HG02571 (cell line): Measurements from ENCODE around the gene GNPDA1.

ENCODE experiments used
- ATAC-seq: cut with Tn5 transposase; IDR thresholded peaks from one replicate; pipeline ENCODE4 v1.9.1; 2021; ENCODE audit warnings: mild to moderate bottlenecking, moderate library complexity; ENCODE audit not compliant: unreplicated experiment

The GNPDA1 gene

DNA sequence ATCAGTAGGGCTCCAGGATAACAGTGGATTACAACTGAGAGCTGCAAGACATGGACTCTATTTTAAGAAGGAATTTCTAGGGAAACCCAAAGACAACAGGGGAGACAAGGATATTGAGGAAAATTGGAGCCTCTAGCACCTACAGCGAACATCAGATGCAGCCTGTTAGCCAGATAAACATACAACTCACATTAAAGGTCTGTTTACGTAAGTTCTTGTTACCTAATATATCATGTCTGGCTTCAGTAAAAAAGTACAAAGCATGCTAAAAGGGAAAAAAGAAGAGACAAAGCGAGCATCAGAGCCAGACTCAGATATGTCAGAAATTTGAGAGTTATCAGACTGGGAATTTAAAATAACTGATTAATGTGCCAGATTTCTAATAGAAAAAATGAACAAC lies 17.2 kb downstream of the GNPDA1 start:
- no peak for ATAC-seq

DNA sequence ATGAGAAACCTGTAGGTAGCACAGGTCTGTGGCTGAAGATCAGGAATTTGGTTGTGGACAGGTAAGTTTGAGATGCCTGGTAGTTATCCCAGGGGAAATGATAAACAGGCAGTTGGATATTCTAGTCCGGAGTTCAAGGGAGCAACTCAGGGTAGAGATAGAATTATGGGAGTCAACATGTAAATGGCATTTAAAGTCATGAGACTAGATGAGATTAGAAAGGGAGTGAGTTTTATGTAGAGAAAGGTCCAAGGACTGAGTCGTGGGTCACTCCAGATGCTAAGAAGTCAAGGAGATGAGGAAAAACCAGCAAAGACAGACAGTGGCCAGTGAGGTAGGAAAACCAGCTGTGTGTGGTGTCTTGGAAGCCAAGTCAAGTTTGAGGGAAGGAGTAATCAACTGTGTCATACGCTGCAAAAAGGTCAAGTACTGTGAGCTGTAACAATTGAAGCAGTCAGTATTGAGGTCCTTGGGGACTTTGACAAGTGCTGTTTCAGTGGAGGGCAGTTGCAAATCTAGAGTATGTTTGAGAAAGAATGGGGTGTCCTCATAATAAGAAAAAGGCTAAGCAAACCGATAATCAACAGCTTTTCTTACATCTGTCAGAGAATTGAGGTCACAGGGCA lies 18.2 kb downstream of the GNPDA1 start:
- no peak for ATAC-seq

DNA sequence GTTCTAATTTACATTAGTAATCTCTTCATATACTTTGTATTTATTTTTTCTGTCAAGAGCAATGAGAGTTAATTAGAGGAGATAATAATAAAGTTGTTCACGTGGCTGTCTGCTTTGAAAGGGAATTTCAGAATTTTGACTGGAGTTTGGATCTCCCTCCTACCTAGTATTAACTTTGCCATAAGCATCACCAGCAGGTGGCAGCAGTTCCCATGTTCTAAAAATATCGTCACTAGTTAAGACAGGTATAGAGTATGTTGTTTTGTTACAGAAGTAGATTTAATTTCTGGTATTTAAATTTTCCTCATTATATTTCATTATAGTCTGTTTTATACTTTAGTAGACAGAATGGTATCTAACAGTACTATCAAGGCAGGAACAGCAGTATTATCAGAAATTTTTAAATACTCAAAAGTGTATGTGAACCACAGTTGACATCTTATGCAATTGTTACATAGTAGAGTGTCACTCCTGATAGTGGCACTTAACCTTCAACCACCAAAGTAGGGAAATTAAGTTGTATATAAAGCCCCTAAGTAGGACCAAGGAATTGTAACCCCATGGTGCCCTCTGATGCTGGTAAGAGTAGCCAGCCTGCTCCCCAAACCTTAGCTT lies 20.4 kb downstream of the GNPDA1 start:
- no peak for ATAC-seq

DNA sequence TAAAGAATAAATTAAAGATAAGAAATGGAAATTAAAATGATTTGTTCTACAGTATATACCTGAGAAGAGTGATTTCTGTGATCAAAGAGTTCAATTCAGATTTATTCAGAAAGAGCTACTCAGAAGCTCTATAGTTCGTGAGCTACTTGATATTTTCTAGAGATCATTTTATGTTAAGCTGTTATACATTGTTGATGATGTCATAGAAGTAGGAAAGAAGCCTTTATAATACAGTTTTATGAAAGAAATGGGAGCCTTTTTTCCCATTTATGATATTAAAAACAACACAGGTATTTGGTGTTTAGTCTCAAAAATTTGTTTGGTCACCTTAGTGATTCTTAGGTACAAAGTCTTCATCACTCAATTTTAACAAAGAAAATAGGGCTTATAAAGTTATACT lies 23.1 kb downstream of the GNPDA1 start:
- no peak for ATAC-seq

DNA sequence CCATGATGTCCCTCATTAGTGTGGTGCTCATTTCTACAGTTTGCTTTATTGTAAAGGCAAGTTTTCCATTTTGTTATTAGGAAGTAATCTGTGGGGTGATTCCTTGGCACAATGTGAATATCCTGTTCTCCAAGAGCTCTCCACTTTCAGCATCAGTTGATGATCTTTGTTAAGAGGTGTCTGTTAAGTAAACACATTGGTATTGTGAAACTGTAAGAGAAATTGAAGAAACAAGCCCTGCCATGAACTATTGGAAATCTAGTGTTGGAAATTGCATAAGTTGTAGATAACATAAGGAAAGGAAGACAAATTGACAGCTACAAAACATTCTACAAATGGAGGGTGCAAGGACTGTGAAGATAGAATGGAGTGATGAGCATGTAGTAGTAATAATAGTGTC lies 26.8 kb downstream of the GNPDA1 start:
- no peak for ATAC-seq

DNA sequence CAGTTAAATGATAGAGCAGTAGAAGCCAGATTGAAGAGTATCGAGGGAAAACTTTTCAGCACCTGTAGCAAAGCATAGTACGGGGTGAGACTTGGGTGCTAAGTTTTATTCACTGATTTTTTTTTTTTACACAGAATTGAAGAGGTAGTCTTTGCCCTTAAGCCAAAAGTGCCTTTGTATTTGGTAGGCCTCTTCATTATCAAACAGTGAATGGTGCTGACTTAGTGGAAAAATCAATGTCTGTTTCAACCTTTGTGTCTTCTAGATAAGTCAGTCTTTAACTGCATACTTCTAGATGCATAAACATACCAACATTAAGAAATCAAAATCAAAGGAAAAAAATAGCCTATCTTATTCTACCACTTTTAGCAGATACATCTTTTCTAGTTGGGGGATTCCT lies 30.2 kb downstream of the GNPDA1 start:
- ATAC-seq = no peak

DNA sequence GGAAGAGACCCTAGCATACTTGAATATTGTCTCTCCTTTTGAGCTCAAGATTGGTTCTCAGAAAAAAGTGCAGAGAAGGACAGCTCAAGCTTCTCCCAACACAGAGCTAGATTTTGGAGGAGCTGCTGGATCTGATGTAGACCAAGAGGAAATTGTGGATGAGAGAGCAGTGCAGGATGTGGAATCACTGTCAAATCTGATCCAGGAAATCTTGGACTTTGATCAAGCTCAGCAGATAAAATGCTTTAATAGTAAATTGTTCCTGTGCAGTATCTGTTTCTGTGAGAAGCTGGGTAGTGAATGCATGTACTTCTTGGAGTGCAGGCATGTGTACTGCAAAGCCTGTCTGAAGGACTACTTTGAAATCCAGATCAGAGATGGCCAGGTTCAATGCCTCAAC lies 34.4 kb downstream of the GNPDA1 start:
- no peak for ATAC-seq

DNA sequence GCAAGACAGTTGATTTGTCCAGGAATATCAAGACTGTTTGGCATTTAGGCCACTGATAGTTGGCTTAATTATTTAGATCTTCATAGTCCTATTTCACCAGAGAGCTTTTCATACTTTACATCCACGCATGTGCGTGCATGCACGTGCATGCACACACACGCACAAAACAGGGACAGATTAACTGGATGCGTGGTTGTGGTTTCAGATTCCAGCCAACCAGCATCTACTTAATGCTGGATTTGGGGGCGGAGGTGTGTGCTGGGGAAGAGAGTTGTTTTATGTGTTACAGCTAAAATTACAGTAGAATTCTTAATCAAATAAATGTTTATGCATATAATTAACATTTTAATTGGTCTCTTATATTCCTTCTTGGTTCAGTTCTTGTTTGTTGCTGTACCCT lies 36.7 kb downstream of the GNPDA1 start:
- no peak for ATAC-seq

DNA sequence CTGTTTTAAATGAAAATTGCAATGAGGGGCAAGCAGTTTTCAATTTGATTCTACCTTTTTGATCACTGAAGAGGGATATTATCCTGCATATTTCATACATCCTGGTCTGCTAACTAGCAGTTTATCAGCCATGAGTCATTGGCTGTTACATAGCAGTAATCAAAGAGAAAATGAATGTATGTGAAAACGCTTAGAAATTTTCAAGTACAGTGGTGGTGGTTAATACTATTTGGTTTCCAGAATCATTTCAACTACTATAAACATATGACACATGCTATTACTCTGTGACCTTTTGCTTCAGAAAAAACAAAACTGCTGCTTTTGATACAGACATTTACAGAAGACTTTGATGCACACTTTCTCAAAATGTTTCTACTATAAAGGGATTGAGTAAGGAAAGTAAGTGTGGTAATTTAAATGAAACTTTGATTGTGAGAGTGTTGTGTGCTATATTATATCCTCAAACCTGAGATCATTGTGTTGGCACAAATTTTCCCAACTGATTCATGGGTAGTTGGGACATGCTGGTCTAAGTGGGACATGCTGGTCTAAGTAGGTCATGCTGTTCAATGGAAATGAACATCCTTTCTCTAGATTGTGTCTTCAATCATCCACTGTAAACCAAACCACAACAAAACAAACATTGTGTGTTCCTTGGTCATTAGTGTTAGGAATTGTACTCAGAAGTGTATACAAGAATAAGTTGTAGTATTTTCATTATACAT lies 38.8 kb downstream of the GNPDA1 start:
- no peak for ATAC-seq

DNA sequence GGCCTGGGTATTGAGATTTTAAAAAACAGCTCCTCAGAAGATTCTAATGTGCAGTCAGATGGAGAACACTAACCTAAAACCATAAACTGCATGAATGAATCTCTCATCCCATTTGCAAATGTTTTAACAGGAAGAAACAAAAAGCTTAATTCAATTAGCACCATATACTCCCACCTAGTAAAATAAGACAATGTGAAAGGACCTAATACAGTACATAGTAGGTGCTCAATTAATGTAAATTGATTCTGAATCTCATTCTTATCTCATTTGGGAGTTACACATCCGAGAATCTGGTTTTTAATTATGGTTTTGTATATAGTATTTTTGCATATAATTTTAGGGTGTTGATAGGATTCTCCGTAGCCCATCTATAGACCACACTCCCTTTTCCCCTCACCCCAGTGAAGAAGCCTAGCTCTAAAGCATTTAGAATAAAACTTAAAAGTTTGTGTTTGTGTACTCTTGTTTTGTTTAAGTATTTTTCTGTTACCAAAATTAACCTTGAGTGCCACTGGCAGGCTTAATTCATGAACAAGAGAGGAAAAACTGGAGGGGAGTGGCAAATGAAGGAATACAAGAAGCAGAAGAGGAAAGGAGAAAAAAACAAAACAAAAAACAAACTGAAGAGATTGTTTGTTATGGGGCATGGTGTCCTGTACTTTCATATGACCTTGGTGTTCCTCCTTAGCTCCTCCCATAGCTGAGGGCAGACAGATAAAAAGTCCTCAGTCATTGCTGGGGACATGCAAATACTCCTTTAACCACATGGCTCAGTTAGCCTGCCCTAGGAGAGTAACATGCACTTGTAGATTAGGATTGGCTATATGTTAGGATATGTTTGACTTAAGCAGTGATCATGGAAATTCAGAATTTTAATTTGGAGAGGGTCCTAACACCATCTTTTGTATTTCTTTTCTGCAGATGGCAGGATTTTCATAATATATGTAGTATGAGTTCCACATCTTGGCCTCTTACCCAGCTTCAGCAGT lies 42.8 kb downstream of the GNPDA1 start:
- peak; percentile 53 for ATAC-seq

DNA sequence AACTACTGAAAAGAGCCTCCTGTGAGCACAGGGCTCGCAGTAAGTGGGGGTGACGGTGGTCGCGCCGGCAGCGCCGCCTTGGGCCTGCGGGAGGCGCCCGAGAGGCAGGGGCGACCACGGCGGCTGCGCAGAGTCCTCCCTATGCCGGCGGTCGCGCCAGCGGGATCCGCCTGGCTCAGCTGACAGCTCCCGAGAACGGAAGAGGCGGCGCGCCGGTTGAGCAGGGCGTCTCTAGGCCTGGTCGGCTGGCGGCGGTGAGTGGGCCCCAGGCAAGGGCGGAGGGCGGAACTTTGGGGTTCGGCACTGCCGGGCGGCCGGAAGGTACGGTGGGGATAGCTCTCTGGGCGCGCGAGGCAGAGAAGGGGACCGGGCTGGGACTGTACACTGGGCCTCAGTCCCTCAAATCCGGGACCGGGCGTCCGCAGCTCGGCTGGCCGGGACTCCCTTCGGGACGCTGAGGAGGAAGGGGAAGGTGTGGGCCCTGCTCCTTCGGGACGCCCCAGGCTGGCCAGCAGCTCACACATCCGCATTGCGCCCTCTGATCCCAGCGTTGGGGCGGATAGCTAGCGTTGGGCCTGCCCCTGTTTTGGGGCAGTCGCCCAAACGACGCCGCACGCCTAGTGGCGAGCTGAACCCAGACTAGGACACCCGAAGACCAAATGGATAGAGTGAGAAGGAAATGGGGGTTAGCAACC lies 43.8 kb downstream of the GNPDA1 start, which contains the start of gene RNF14:
Gene RNF14, plus strand, starts transcription at position 192 of the 695 bp plus-strand sequence. CDS start 4,484 bp downstream, outside the sequence.
- peak; percentile 91 for ATAC-seq

DNA sequence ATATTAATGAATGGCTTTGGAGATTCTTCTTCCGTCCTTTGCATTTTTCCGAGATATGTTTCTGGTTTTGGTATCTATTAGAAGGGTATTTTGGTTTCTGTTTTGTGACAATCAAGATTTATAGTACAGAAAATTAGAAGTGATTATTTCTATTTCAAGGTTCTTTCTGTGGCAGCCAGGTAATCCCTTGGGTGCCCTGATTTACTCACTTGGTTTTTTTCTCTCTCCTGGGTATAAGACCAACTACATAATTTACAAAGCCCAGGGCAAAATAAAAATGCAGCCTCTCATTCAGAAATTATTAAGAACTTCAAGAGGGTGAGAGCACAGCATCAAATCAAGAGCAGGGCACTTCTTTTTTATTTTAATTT lies 45.9 kb downstream of the GNPDA1 start:
- no peak for ATAC-seq

DNA sequence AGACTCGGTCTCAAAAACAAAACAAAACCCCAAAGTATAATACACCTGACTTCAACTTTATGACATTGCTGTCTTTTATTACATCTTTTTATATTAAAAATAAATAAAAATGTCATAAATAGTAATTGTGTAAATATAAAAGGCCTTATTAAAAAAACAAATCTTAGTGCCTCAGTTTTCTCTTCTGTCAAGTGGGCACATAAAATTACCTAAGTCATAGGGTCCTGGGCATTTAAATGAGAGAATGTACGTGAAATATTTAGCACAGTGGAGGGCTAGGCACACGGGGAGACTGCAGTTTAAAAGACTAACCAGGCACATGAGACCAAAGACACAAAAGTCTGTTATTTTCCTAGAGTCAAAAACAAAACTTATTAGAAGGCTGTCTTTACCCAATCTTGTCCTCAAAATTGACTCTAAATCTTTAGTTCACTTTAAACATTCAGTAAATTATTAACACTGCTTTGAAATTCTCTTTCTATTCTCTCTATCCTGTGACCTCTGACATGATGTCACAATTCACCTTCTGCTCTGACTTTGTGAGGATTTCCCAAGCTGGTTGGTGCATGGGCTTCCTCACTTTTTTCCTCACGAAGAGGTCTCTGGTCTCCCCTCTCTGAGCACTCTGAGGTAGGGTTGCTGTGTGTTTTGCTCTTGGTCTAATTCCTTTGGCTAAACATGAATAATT lies 46.4 kb downstream of the GNPDA1 start:
- no peak for ATAC-seq

DNA sequence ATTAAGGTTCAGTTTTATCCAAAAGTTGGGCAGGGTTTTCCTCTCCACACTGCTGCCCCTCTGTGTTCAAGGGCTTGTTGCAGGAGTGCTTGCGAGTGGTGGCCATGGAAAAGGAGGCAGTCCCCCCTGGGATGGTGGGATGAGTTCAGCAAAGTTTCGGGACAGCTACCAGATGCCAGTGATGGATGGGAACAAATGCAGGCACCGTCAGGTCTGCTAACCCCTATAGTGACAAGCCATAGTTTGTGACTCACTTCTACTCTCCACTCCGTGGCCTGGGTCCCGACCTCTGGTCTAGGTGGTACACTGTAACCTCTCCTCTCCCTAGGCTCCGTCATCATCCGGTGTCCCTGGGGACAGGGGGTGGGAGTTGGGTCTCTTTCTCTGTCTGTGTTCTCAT lies 47.8 kb downstream of the GNPDA1 start:
- ATAC-seq = no peak

DNA sequence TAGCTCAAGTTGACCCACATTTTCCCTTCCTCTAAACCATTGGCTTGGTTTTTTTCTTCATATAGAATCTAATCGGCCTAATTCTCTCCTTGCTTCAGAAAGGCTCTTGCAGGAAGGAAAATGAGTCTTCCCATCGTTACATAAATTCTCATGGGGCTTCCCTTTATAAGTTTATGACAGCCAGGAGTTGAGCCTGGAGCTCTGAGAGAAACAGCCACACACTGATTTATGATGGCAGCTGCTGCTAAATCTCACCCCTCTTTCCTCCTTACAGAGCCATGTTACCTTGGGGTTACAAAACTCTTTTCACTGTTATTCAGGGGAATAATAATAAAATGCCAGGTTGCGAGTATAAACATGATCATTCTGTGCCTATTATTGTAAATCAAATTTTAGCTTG lies 49.1 kb downstream of the GNPDA1 start:
- ATAC-seq = no peak

DNA sequence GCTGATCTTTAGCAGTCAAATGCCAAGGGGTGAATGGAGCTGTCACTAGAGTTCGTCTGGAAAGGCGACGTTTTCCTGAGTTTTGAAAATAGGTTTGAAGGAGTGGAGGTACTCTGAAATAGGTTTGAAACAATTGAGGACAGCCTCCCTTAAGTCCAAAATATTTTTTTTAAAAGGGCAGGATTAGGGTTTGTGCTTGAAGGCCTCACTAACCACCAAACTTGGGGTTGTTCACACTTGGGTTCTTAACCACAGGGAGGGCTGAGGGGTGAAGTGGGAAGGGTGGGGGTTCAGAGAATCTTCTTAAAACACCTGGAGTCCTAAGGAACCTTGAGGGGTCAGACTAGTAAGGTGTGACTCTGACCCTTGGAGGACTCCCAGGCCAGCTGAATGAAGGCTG lies 51.4 kb downstream of the GNPDA1 start:
- no peak for ATAC-seq

DNA sequence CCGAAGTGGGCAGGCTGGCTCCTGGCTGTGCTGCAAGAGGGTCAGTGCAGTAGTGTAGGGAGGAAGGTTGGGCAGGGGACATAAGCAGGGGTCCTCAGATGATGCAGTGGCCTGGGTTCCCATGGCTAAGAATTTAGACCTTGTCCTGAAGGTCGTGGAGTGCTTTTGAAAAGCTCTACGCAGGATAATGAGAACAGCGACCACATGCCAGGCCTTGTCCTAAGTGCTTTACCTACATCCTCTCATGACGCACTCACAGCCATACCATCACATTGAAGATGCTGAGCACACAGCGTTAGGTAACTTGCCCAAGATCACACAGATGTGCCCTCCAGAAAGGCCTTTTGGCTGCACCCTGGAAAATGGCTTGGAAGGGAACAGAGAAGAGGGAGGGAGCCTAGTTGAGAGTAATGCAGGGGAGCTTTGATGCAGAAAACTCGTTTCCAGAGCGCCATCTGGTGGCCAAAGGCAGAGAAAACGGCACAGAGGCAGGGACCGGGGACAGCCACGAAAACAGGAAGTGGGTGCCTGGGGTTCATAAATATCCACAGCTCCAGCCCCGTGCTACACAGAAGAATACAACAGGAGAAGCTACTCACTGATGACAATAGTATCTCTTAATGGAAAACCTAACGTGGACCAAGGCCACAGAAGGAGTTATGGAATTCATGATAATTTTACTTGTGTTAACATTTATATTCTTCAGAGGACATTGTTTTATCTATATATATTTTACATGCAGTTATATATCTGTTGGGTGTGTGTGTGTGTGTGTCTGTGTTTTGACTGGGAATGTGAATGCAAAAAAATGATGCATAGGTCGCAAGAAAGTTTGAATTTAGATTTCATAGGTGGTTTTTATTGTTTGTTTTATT lies 52.1 kb downstream of the GNPDA1 start:
- peak; percentile 92 for ATAC-seq

DNA sequence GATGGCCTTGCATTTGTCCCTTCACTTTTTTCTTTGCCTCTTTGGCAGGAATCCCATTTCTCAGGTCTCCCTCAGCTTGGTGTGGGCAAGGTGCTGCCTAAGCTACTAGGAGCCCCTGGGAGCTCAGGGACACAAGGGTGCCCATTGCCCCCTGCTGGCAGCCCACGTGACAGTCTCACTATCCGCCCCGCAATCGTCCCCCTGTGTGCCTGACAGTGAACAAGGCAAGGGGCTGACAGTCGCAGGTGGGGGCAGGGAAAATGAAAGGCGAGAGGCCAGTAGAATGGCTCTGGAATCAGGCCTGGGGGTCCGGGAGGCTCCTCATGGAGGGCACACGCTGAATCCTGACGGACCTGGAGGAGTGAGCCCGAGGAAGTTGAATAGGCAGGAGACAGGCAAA lies 52.8 kb downstream of the GNPDA1 start:
- ATAC-seq = no peak

DNA sequence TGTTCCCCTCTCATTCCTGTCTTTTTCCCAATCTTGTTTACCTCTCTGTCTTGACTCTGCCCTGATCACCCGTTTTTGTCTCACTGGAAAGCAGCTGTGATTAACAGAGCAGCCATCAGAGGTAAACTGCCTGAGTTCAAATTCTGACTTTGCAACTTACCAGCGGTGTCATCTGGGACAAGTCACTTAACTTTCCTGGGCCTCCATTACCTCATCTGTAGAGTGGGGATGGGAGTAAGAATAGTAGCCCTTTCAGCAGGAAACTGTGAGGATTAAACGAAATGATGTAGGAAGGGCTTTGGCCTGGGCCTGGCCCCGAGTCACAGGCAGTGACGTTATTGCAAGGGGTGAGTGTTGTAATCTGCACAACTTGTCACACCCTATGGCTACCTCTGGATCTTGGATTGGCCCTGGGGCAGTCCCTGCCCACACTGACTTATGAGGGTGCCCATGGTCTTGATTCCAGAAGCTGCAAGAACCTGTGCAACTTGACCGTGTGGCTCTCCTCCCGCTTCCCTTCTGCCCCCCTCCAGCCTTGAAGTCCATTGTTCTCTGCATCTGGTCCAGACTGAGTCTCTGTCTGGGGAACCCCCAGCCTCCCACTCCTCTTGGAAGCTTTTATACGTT lies 54.2 kb downstream of the GNPDA1 start:
- no peak for ATAC-seq
